ENCODE results near the gene TRIM67.
"Not testable (repeated sequence)": the region's sequence is repeated elsewhere in the genome, so short reads cannot be mapped to it uniquely, and the experiment has no call there.

TRIM67 gene

GRCh38 chr1:231161667-231162296, at the start of gene TRIM67:
TRIM67 (plus strand) TSS chr1:231162058; CDS start chr1:231162970, 912 bp downstream.
- no peak for DNase-seq

- DNase-seq, result no peak
Observed at GRCh38 chr1:231116738-231117137, 45.1 kb upstream of the TRIM67 start.

GRCh38 chr1:231118704-231119453, 43.0 kb upstream of the TRIM67 start:
- DNase-seq, result no peak

GRCh38 chr1:231121533-231121932, 40.3 kb upstream of the TRIM67 start:
- no peak for DNase-seq

- no peak for DNase-seq
Observed at GRCh38 chr1:231122143-231122542, 39.7 kb upstream of the TRIM67 start.

- DNase-seq, result no peak
Observed at GRCh38 chr1:231124746-231125145, 37.1 kb upstream of the TRIM67 start.

- no peak for DNase-seq
Observed at GRCh38 chr1:231125972-231126580, 35.8 kb upstream of the TRIM67 start.

- DNase-seq, result not testable (repeated sequence)
Observed at GRCh38 chr1:231127106-231127505, 34.8 kb upstream of the TRIM67 start.

GRCh38 chr1:231128471-231128870, 33.4 kb upstream of the TRIM67 start:
- not testable (repeated sequence) for DNase-seq

- DNase-seq, result no peak
Observed at GRCh38 chr1:231130544-231130943, 31.3 kb upstream of the TRIM67 start.

- DNase-seq, result not testable (repeated sequence)
Observed at GRCh38 chr1:231132591-231132990, 29.3 kb upstream of the TRIM67 start.

- DNase-seq, result no peak
Observed at GRCh38 chr1:231134624-231135023, 27.2 kb upstream of the TRIM67 start.

- no peak for DNase-seq
Observed at GRCh38 chr1:231138236-231138635, 23.6 kb upstream of the TRIM67 start.

- DNase-seq, result no peak
Observed at GRCh38 chr1:231139125-231139649, 22.7 kb upstream of the TRIM67 start.

GRCh38 chr1:231139659-231140654, 21.9 kb upstream of the TRIM67 start:
- peak; percentile 76 for DNase-seq

- DNase-seq, result no peak
Observed at GRCh38 chr1:231144416-231145193, 17.3 kb upstream of the TRIM67 start.

GRCh38 chr1:231147896-231148295, 14.0 kb upstream of the TRIM67 start:
- DNase-seq, result no peak

GRCh38 chr1:231151811-231152210, 10.0 kb upstream of the TRIM67 start:
- DNase-seq, result no peak

GRCh38 chr1:231153726-231154125, 8.1 kb upstream of the TRIM67 start:
- DNase-seq, result no peak

- DNase-seq, result no peak
Observed at GRCh38 chr1:231155808-231156207, 6.0 kb upstream of the TRIM67 start.

GRCh38 chr1:231157311-231157710, 4.5 kb upstream of the TRIM67 start:
- no peak for DNase-seq

- DNase-seq, result not testable (repeated sequence)
Observed at GRCh38 chr1:231158141-231158540, 3.7 kb upstream of the TRIM67 start.
